Upper lobe of left lung (tissue), 4 donors: ENCODE data around the gene PACS1.

Experiments used
- POLR2AphosphoS5 ChIP-seq, 2 donors: sonication (generic); formaldehyde crosslinking; IDR thresholded peaks; one replicate each; pipeline ENCODE4 v1.5.1; 2017; ENCODE audit warnings: antibody characterized with exemption in 2 of 2
- TF ChIP-seq, protein P1 (sequence below), 6 experiments: fragments of 450-650 bp in 4 of 6; fragments of 200-600 bp in 2 of 6; sonication (generic) in 2 of 6; IDR thresholded peaks; one replicate each; pipeline ENCODE4 v1.5.1; 2016 to 2019; ENCODE audit warnings: antibody characterized with exemption in 6 of 6

DNA sequence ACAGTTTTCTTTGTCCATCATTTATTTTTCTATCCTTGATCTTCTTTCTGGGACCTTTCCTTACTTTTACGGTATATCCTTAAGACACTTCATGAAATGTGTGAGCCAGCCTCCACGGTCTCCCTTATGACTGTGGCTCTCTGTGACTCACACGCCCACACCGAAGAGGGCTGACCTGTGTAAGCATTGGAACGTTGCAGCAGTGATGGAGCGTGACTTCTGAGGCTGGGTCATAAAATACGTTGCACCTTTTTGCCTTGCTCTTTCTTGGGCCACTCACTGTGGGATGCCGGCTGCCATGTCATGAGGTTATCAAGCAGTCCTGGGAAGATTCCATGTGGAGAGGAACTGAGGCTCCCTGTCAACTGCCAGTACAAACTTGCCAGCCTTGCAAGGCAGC lies 102.1 kb downstream of the PACS1 start:
- TF ChIP-seq, protein P1, sequence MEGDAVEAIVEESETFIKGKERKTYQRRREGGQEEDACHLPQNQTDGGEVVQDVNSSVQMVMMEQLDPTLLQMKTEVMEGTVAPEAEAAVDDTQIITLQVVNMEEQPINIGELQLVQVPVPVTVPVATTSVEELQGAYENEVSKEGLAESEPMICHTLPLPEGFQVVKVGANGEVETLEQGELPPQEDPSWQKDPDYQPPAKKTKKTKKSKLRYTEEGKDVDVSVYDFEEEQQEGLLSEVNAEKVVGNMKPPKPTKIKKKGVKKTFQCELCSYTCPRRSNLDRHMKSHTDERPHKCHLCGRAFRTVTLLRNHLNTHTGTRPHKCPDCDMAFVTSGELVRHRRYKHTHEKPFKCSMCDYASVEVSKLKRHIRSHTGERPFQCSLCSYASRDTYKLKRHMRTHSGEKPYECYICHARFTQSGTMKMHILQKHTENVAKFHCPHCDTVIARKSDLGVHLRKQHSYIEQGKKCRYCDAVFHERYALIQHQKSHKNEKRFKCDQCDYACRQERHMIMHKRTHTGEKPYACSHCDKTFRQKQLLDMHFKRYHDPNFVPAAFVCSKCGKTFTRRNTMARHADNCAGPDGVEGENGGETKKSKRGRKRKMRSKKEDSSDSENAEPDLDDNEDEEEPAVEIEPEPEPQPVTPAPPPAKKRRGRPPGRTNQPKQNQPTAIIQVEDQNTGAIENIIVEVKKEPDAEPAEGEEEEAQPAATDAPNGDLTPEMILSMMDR (IDR thresholded peaks at IDR 0.05), result no peak
- no peak for TF ChIP-seq POLR2AphosphoS5 (IDR thresholded peaks at IDR 0.05)
